Smooth muscle cell (in vitro differentiated cells): ENCODE data around the gene CHST2. TPM values are rescaled to one million over a fixed set of nuclear protein-coding genes. Genes with fewer than 3 reads are reported as not detected.

Experiments
- DNase-seq: peaks from one replicate; lab custom pipeline; 2025; ENCODE audit not compliant: unreplicated experiment; lab: John Stamatoyannopoulos, UW
- H2AFZ ChIP-seq: fragments of 200-600 bp; sonication (generic); 2 replicates; pipeline ENCODE4 v1.6.0; 2016; ENCODE audit warnings: antibody characterized with exemption, low read depth, mild to moderate bottlenecking
- H3F3A ChIP-seq: fragments of 200-600 bp; sonication (generic); 2 replicates; pipeline ENCODE4 v1.6.0; 2017; ENCODE audit warnings: antibody characterized with exemption, low read depth
- H3K27ac ChIP-seq: fragments of 200-600 bp; sonication (generic); 2 replicates; pipeline ENCODE4 v1.5.1; 2016; ENCODE audit warnings: low read depth, mild to moderate bottlenecking
- H3K27me3 ChIP-seq: fragments of 200-600 bp; sonication (generic); 2 replicates; pipeline ENCODE4 v1.6.1; 2016; ENCODE audit warnings: low read depth, mild to moderate bottlenecking
- H3K36me3 ChIP-seq: fragments of 200-600 bp; sonication (generic); 2 replicates; pipeline ENCODE4 v1.5.1; 2016; ENCODE audit warnings: low read depth
- H3K4me1 ChIP-seq: fragments of 200-600 bp; sonication (generic); 2 replicates; pipeline ENCODE4 v1.5.1; 2016; ENCODE audit warnings: low read depth
- H3K4me2 ChIP-seq: fragments of 200-600 bp; sonication (generic); 2 replicates; pipeline ENCODE4 v1.6.0; 2016; ENCODE audit warnings: mild to moderate bottlenecking
- H3K4me3 ChIP-seq: fragments of 200-600 bp; sonication (generic); 2 replicates; pipeline ENCODE4 v1.5.1; 2016; ENCODE audit warnings: mild to moderate bottlenecking
- H3K79me2 ChIP-seq: fragments of 200-600 bp; sonication (generic); 2 replicates; pipeline ENCODE4 v1.6.0; 2016; ENCODE audit warnings: low read depth, mild to moderate bottlenecking
- H3K9ac ChIP-seq: fragments of 200-600 bp; sonication (generic); 2 replicates; pipeline ENCODE4 v1.6.0; 2016; ENCODE audit warnings: low read depth
- H3K9me3 ChIP-seq: fragments of 200-600 bp; sonication (generic); replicated peaks from 2 replicates; pipeline ENCODE4 v1.5.1; 2016; ENCODE audit warnings: low read depth
- H4K20me1 ChIP-seq: fragments of 200-600 bp; sonication (generic); 2 replicates; pipeline ENCODE4 v1.6.0; 2016; ENCODE audit warnings: low read depth
- CTCF ChIP-seq: fragments of 200-600 bp; sonication (generic); IDR thresholded peaks from 2 replicates; pipeline ENCODE4 v1.5.1; 2017; ENCODE audit warnings: borderline replicate concordance, mild to moderate bottlenecking, antibody characterized with exemption; ENCODE audit not compliant: insufficient read depth, poor library complexity, severe bottlenecking
- WGBS: methylation state at CpG from one replicate; pipeline ENCODE4 v1.1.7; 2016; ENCODE audit warnings: low lambda C conversion rate; 5-methylcytosine and 5-hydroxymethylcytosine counted together
- polyA plus RNA-seq: library from polyadenylated mRNA; unstranded; fragments of >200 nt; fragmentation: Nextera tagmentation; extraction: Ambion mirVana; gene quantifications from 2 replicates; pipeline ENCODE4 v1.2.1, GENCODE V29; 2016
- total RNA-seq: library from RNA; depleted of rRNA; stranded (reverse); fragments of >200 nt; gene quantifications from 2 replicates; pipeline ENCODE4 v1.2.3, GENCODE V29; 2014

Gene CHST2
- total and polyA plus RNA-seq, 2 experiments from 2014 or later = 10.4 to 16.0 TPM

DNA sequence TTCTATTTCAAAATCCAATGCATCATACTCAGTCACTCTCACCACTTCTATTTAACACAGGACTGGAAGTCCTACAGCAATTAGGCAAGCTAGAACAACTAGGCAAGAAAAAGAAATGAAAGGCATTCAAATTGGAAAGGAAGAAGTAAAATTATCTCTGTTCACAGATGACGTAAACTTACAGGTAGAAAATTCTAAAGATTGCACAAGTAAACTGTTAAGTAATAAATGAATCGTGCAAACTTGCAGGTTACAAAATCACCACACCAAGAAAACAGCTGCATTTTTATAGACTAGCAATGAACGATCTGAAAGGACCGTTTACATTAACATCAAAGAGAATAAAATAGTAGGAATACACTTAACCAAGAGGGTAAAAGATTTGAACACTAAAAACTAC is 36.2 kb downstream of the CHST2 start:
- Histone ChIP-seq H3K79me2 (no peaks in the 10 kb centered on the region), H2AFZ (no peak overlapping the region), H3K4me3 (no peak overlapping the region), H4K20me1 (no peaks in the 10 kb centered on the region), H3K9me3 (no peaks in the 10 kb centered on the region), H3K4me1 (peaks cover 6% of the 10 kb centered on the region), H3K27me3 (no peaks in the 10 kb centered on the region), H3K36me3 (no peaks in the 10 kb centered on the region), H3K27ac (no peak overlapping the region), H3K4me2 (no peak overlapping the region), H3F3A (no peaks in the 10 kb centered on the region), H3K9ac (no peak overlapping the region)
- no peak for DNase-seq
- 86% methylated on average over 4 of the region's 4 CpGs for WGBS
- no peak for TF ChIP-seq CTCF

GRCh38 chr3:143158014-143158988 is 38.7 kb downstream of the CHST2 start:
- DNase-seq = no peak
- Histone ChIP-seq H3K27ac (peak overlapping the region; percentile 25), H3K4me2 (peak overlapping the region; percentile 8)

GRCh38 chr3:143160437-143160836 is 40.9 kb downstream of the CHST2 start:
- no peaks in the 10 kb centered on the region for H3K27me3 ChIP-seq
- H2AFZ ChIP-seq = peak overlapping the region; percentile 79
- peaks cover 13% of the 10 kb centered on the region for H3K4me1 ChIP-seq
- H4K20me1 ChIP-seq = no peaks in the 10 kb centered on the region
- no peak overlapping the region for H3K4me3 ChIP-seq
- H3K36me3 ChIP-seq = no peaks in the 10 kb centered on the region
- H3K27ac ChIP-seq = peak overlapping the region; percentile 67
- no peaks in the 10 kb centered on the region for H3F3A ChIP-seq
- no peaks in the 10 kb centered on the region for H3K9me3 ChIP-seq
- no peaks in the 10 kb centered on the region for H3K79me2 ChIP-seq
- H3K9ac ChIP-seq = no peak overlapping the region
- peak overlapping the region; percentile 28 for H3K4me2 ChIP-seq
- 63% methylated on average over 11 of the region's 11 CpGs for WGBS
- DNase-seq = no peak
- no peak for TF ChIP-seq CTCF

More at GRCh38 chr3:143158014-143158988, 38.7 kb downstream of the CHST2 start:
- 34% methylated on average over 2 of the region's 2 CpGs for WGBS
- Histone ChIP-seq H3F3A (no peaks in the 10 kb centered on the region), H3K4me3 (no peak overlapping the region), H3K27me3 (no peaks in the 10 kb centered on the region), H3K79me2 (no peaks in the 10 kb centered on the region), H4K20me1 (no peaks in the 10 kb centered on the region), H2AFZ (no peak overlapping the region), H3K9ac (no peak overlapping the region), H3K36me3 (no peaks in the 10 kb centered on the region), H3K9me3 (no peaks in the 10 kb centered on the region), H3K4me1 (peaks cover 6% of the 10 kb centered on the region)
- TF ChIP-seq CTCF = no peak
